GM20000 (cell line): ENCODE results near the gene CLMN.

ENCODE experiments used
- DNase-seq: peaks from one replicate; pipeline ENCODE4 v3.0.0; 2012; ENCODE audit warnings: low spot score
- TF ChIP-seq, protein P1 (sequence below): IDR thresholded peaks from 2 replicates; pipeline ENCODE4 v1.5.1; 2012; ENCODE audit warnings: mild to moderate bottlenecking, control low read depth; ENCODE audit errors: extremely low read depth, missing control alignments

The CLMN gene

DNA sequence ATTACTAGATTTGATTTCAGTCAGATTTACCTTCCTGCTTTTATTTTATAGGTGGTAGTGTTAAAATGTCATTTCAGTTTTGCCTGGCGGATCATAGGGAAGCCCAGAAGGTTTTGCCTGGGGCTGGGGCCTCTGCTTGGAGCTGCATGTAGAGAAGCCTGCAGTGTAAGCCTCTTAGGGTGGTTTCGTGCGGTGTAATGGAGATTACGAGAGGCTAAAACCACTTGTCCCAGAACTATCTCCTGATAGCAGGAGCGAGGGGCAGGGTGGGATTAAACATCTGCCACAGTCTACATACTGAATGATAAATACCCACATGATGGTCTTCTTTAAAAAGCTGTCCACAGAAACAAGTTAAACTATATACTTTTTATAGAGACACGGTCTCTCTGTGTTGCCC is 127.4 kb downstream of the CLMN start:
- TF ChIP-seq, protein P1, sequence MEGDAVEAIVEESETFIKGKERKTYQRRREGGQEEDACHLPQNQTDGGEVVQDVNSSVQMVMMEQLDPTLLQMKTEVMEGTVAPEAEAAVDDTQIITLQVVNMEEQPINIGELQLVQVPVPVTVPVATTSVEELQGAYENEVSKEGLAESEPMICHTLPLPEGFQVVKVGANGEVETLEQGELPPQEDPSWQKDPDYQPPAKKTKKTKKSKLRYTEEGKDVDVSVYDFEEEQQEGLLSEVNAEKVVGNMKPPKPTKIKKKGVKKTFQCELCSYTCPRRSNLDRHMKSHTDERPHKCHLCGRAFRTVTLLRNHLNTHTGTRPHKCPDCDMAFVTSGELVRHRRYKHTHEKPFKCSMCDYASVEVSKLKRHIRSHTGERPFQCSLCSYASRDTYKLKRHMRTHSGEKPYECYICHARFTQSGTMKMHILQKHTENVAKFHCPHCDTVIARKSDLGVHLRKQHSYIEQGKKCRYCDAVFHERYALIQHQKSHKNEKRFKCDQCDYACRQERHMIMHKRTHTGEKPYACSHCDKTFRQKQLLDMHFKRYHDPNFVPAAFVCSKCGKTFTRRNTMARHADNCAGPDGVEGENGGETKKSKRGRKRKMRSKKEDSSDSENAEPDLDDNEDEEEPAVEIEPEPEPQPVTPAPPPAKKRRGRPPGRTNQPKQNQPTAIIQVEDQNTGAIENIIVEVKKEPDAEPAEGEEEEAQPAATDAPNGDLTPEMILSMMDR = no peak
- no peak for DNase-seq

DNA sequence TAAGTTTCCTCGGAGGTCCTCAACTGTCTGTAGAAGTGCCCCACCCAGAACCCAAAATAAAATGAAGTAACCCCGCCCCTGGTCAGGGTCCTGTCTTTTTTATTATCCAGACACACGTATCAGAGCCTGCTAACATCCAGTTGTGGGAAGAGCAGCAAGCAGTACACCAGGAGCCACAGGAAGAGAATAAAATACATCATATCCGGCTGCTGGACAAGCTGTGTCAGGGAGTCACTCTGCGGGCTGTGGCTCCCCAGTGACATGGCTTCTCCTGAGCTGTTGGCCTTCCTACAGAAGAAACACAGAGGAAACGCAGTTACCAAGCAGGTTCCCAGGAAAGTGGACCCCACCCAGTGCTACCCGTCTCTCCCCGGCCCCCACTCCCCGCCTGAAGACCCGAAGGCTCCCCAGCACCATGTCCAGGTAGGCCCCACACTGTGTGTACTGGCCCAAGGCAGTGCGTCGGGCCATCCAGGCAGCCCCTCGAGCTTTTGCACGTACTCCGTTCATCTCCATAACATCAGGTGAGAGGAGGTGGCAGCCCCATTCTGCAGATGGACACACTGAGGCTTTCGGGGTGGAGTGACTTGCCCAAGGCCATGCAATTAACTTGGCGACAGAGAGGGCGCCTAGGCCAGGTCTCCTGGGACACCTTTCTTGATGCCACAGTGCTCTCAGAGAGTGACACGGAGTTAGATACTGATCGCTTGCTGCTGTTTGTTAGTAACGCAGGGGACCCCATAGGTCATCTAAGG is 128.1 kb downstream of the CLMN start:
- TF ChIP-seq, protein P1 = no peak
- no peak for DNase-seq

DNA sequence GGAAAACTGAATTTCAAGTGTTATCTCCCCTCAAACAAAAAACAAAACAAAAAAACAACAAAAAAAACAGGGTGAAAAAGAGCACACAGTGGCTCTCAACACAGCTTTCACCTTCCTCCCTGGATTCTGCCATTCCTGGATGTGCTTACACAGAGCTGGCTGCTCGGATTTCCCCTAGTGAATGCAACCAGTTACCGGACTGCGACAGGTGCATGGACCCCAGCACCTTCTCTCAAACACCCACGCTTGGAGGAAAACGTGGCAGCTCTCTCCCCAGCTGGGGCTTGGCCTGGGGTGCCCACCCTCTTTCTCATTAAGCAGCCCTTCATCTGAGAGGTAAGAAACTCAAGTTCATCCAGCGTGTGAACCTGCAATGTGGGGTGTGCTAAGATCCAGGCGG is 128.9 kb downstream of the CLMN start:
- TF ChIP-seq, protein P1 = no peak
- no peak for DNase-seq

DNA sequence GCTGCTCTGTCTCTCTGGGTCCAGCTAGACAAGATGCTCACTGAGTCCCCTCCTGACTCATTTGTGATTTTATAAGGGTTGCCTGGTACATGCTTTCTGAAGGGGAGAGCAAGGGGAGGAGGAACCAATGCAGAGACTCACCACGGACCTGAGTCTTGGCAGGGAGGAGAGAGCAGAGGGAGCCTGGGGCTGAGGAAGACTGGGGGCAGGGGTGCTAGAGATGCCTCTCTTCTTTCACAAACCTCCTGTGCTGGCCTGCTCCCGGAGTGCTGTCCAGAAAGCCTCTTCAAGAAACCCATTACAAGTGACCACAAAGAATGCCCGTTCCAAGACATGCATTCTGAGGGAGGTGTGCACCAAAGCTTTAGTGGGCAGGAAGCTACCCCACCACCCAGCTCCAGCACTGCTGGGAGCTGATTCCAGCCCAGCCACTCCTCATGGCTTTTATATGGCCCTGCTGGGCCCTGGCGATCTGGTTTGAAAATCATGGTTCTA is 129.3 kb downstream of the CLMN start:
- DNase-seq = no peak
- TF ChIP-seq, protein P1 = no peak

DNA sequence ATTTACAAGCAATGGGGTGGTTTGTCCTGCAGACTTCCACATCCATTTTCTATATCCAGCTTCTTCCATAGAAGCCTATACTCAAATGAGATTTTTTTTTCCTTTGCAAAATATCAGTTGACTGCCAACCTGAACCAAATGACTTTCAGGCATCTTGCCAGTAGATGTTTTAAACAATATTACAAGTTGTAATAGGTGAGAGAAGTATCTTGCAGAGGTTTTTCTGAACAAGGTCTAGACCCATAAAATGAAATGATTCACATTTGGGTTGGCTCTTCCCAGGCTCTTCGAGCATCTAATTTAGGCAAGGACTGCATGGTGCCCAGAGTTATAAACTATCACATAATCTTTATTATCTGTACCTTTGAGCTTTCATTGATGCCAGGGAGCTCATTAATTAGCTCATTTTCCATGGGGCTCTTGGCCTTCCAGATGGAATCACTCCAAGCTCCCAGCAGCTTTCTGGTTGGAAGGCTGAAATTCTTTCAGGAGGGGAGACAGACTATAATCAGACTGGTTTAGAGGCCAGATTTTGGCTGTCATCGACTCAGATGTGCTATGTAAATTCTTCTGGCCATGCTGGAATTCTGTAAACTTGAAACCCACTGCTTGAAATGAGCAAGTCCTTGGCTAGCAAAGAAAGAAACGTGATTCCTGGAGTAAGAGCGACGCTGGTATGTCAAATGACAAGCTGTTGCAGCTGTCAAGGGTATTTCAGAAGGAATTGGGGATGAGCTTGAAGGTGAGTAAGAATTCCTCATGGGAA is 130.2 kb downstream of the CLMN start:
- TF ChIP-seq, protein P1 = no peak
- DNase-seq = no peak

DNA sequence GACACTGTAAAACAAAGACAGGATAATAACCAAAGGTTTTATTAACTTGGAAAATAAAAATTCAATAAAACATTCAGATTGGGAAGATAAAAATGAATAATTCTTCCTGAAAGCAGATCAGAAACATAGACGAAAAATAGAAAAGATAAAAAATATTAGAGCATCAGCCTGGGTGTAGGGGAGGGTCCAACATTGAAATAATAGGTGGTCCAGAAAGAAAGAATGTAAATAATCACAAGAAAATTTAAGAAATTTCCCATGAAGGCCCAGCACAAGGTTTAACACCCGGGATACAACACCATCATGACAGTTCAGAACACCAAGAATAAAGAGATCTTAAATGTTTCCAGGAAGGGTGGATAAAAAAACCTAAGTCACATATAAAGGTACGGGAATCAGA is 131.3 kb downstream of the CLMN start:
- DNase-seq = no peak
- TF ChIP-seq, protein P1 = no peak

DNA sequence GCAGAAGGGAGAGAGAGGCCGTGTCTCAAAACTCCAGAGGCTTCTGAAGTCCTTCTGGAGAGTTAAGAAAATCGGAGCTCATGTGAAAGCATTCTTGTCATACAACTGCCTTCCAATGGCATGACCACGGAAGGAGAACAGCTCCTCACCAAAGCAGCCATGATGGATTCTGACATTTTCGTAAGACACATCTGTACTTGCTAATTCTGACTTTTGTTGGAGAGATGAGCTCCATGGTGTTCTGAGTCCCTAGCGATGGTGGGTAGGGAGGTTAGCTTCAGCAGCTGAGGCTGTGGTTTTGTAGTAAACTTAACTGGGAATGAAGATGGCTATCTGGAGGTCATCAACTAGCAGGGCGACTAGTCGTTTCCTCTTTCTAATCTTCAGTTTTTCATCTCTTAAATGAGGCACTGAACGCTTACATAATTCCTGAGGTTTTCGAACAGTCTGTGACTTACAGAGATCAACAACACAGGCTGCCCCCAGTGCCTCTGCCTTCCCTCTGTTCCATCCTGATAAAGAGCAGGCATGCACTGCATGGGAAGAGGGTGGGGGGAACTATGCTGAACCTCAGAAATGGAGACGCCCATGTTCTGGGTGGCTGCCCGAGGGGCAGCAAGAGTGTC is 133.8 kb downstream of the CLMN start:
- DNase-seq = no peak

More for the DNA sequence above, 133.8 kb downstream of the CLMN start:
- TF ChIP-seq, protein P1 = no peak
